ENCODE data around the gene SHC4. TPM values are rescaled to one million over a fixed set of nuclear protein-coding genes. Genes with fewer than 3 reads are reported as not detected.

SHC4 gene
- polyA plus RNA-seq, 1 of the 3 experiments (the other 2 are of a cell fraction): 1.6 TPM

GRCh38 chr15:48800245-48800644, 163.5 kb downstream of the SHC4 start:
- H2AFZ ChIP-seq (ENCODE audit: low read depth): no peak overlapping the region
- no peak overlapping the region; a peak in 1 of 4 replicates for H3K27ac ChIP-seq (ENCODE audit: low read depth in 2 of 2, low read length in 1 of 2)
- ChIA-PET POLR2A (no interaction called here), CTCF (interaction anchor here (1.2 to 5.3 kb wide), 5 partner anchors 43 to 446 kb away, joined by 3 to 47 read pairs (median 7); partner anchors contain the start of gene FBN1)
- H3K27me3 ChIP-seq (ENCODE audit: insufficient read depth): no peaks in the 10 kb centered on the region
- H3K36me3 ChIP-seq (replicated peaks in 1 of 2; ENCODE audit: control insufficient read depth in 1 of 2, insufficient read depth in 2 of 2, low read length in 1 of 2): peaks cover 13 to 14% of the 10 kb centered on the region in 2 experiments
- H3K79me2 ChIP-seq (ENCODE audit: insufficient read depth): peaks cover 66% of the 10 kb centered on the region
- H3K4me1 ChIP-seq (ENCODE audit: control insufficient read depth in 1 of 2, insufficient read depth in 2 of 2, low read depth in 1 of 2, low read length in 1 of 2): peaks cover 12 to 33% of the 10 kb centered on the region in 2 experiments
- DNase-seq: no peak
- no peak overlapping the region for H3K4me2 ChIP-seq
- H3K9me2 ChIP-seq: no peaks in the 10 kb centered on the region
- peak overlapping the region; percentile 6; the same call in 1 of the 2 replicates for H3K9ac ChIP-seq
- H3F3A ChIP-seq (replicated peaks; ENCODE audit: insufficient read depth): peaks cover 11% of the 10 kb centered on the region
- H4K20me1 ChIP-seq (ENCODE audit: insufficient read depth): no peaks in the 10 kb centered on the region
- H3K4me3 ChIP-seq (ENCODE audit: low read depth in 2 of 2, low read length in 1 of 2): no peak overlapping the region
- TF ChIP-seq RXRA (IDR thresholded peaks at IDR 0.05; ENCODE audit: borderline replicate concordance, low read depth) (no peak), ZBTB33 (IDR thresholded peaks at IDR 0.05; ENCODE audit: borderline replicate concordance, low read depth) (no peak), NRF1 (IDR thresholded peaks at IDR 0.05; ENCODE audit: low read depth, low read length) (no peak), IRF3 (IDR thresholded peaks at IDR 0.05; ENCODE audit: low read depth, low read length) (no peak), RFX5 (IDR thresholded peaks at IDR 0.05; ENCODE audit: low read length) (no peak), MAX (IDR thresholded peaks at IDR 0.05; ENCODE audit: low read depth) (no peak), PBX3 (IDR thresholded peaks at IDR 0.05) (no peak), POLR2AphosphoS5 (IDR thresholded peaks at IDR 0.05; ENCODE audit: low read depth, low read length) (no peak)
- 90% methylated on average over 1 of the region's 1 CpG for WGBS (ENCODE audit: low lambda C conversion rate)
- H3K9me3 ChIP-seq: no peaks in the 10 kb centered on the region

GRCh38 chr15:48798319-48798718, 165.4 kb downstream of the SHC4 start:
- H3K4me1 ChIP-seq (ENCODE audit: control insufficient read depth in 1 of 2, insufficient read depth in 2 of 2, low read depth in 1 of 2, low read length in 1 of 2): peaks cover 9 to 33% of the 10 kb centered on the region in 2 experiments
- H3K27me3 ChIP-seq (ENCODE audit: insufficient read depth): no peaks in the 10 kb centered on the region
- WGBS (ENCODE audit: low lambda C conversion rate): 41% methylated on average over 1 of the region's 1 CpG
- CTCF ChIA-PET: interaction anchor here (0.6 to 5.3 kb wide), 3 partner anchors 291 to 445 kb away, joined by 3 to 47 read pairs (median 3); no protein-coding TSS in a partner anchor
- H3K9me3 ChIP-seq: no peaks in the 10 kb centered on the region
- H3K9me2 ChIP-seq: no peaks in the 10 kb centered on the region
- peaks cover 8% of the 10 kb centered on the region for H3F3A ChIP-seq (replicated peaks; ENCODE audit: insufficient read depth)
- H3K36me3 ChIP-seq (replicated peaks in 1 of 2; ENCODE audit: control insufficient read depth in 1 of 2, insufficient read depth in 2 of 2, low read length in 1 of 2): peaks cover 18 to 24% of the 10 kb centered on the region in 2 experiments
- POLR2A ChIA-PET: interaction anchor here (1.1 kb wide), 1 partner anchor 12 kb away, joined by 3 read pairs; the partner anchor contains the start of gene CEP152
- H3K4me2 ChIP-seq: no peak overlapping the region
- H3K9ac ChIP-seq: no peak overlapping the region
- no peak overlapping the region for H3K27ac ChIP-seq (ENCODE audit: low read depth in 2 of 2, low read length in 1 of 2)
- H4K20me1 ChIP-seq (ENCODE audit: insufficient read depth): no peaks in the 10 kb centered on the region
- H3K4me3 ChIP-seq (ENCODE audit: low read depth in 2 of 2, low read length in 1 of 2): no peak overlapping the region
- DNase-seq: peak; percentile 17
- H3K79me2 ChIP-seq (ENCODE audit: insufficient read depth): peaks cover 48% of the 10 kb centered on the region
- no peak overlapping the region for H2AFZ ChIP-seq (ENCODE audit: low read depth)
- TF ChIP-seq EP300 (IDR thresholded peaks at IDR 0.05; ENCODE audit: borderline replicate concordance in 1 of 2, low read depth in 1 of 2, low read length in 1 of 2) (peak in 1 of 2 experiments; percentile 54; a peak in 1 of 4 replicates), MEF2A (IDR thresholded peaks at IDR 0.05; ENCODE audit: borderline replicate concordance, low read depth) (no peak), FOSL2 (IDR thresholded peaks at IDR 0.05; ENCODE audit: borderline replicate concordance, low read depth) (no peak), GATA2 (CRISPR knock-in tag; IDR thresholded peaks at IDR 0.05) (peak; percentile 88), RFX5 (IDR thresholded peaks at IDR 0.05; ENCODE audit: low read length) (no peak), NFIC (IDR thresholded peaks at IDR 0.05; ENCODE audit: borderline replicate concordance) (no peak), PBX3 (IDR thresholded peaks at IDR 0.05) (no peak), RCOR1 (IDR thresholded peaks at IDR 0.05; ENCODE audit: low read length) (peak; percentile 44; the same call in 1 of the 2 replicates), FOXM1 (IDR thresholded peaks at IDR 0.05; ENCODE audit: low read depth) (no peak), MXI1 (IDR thresholded peaks at IDR 0.05; ENCODE audit: low read depth, low read length) (no peak)
- TF ChIP-seq, protein P1, sequence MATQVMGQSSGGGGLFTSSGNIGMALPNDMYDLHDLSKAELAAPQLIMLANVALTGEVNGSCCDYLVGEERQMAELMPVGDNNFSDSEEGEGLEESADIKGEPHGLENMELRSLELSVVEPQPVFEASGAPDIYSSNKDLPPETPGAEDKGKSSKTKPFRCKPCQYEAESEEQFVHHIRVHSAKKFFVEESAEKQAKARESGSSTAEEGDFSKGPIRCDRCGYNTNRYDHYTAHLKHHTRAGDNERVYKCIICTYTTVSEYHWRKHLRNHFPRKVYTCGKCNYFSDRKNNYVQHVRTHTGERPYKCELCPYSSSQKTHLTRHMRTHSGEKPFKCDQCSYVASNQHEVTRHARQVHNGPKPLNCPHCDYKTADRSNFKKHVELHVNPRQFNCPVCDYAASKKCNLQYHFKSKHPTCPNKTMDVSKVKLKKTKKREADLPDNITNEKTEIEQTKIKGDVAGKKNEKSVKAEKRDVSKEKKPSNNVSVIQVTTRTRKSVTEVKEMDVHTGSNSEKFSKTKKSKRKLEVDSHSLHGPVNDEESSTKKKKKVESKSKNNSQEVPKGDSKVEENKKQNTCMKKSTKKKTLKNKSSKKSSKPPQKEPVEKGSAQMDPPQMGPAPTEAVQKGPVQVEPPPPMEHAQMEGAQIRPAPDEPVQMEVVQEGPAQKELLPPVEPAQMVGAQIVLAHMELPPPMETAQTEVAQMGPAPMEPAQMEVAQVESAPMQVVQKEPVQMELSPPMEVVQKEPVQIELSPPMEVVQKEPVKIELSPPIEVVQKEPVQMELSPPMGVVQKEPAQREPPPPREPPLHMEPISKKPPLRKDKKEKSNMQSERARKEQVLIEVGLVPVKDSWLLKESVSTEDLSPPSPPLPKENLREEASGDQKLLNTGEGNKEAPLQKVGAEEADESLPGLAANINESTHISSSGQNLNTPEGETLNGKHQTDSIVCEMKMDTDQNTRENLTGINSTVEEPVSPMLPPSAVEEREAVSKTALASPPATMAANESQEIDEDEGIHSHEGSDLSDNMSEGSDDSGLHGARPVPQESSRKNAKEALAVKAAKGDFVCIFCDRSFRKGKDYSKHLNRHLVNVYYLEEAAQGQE (IDR thresholded peaks at IDR 0.05; ENCODE audit: low read depth, low read length): no peak
